HEK293 (cell line): ENCODE measurements around the gene TTLL13.

Experiments
- CTCF ChIP-seq: fragments of 450-650 bp; formaldehyde crosslinking; IDR thresholded peaks from 2 replicates; pipeline ENCODE4 v1.5.1; 2016; ENCODE audit warnings: missing biosample characterization, missing genetic modification characterization
- TSHZ1 ChIP-seq: fragments of 450-650 bp; formaldehyde crosslinking; IDR thresholded peaks from 2 replicates; pipeline ENCODE4 v1.5.1; 2016; ENCODE audit warnings: missing biosample characterization, missing genetic modification characterization, borderline replicate concordance
- ZNF776 ChIP-seq: fragments of 450-650 bp; formaldehyde crosslinking; IDR thresholded peaks from 2 replicates; pipeline ENCODE4 v1.5.0; 2017; ENCODE audit warnings: missing biosample characterization, missing genetic modification characterization, borderline replicate concordance

GRCh38 chr15:90270502-90271150 is 21.3 kb downstream of the TTLL13 start:
- no peak for TF ChIP-seq TSHZ1
- no peak for TF ChIP-seq CTCF (tag by site-specific recombination)
- no peak for TF ChIP-seq ZNF776 (tag by site-specific recombination)
